GM12875 (cell line): ENCODE data around the gene GRXCR2.
"Not testable (repeated sequence)": the region's sequence is repeated elsewhere in the genome, so short reads cannot be mapped to it uniquely, and the experiment has no call there.

Source experiments
- H3K4me3 ChIP-seq: one replicate; pipeline ENCODE4 v1.5.1; 2011; ENCODE audit warnings: low read depth, low read length, control low read depth
- CTCF ChIP-seq: IDR thresholded peaks from 2 replicates; pipeline ENCODE4 v1.5.1; 2011; ENCODE audit warnings: low read depth, mild to moderate bottlenecking, control low read depth, inconsistent platforms, low read length, moderate library complexity, borderline replicate concordance; ENCODE audit not compliant: insufficient read depth

Gene GRXCR2

GRCh38 chr5:145848854-145849253 is 24.0 kb downstream of the GRXCR2 start:
- no peak overlapping the region for H3K4me3 ChIP-seq
- no peak for TF ChIP-seq CTCF

- TF ChIP-seq CTCF: no peak
These were observed 25.0 kb downstream of the GRXCR2 start for GRCh38 chr5:145847499-145848497.

GRCh38 chr5:145846081-145846480 is 26.7 kb downstream of the GRXCR2 start:
- H3K4me3 ChIP-seq: no peak overlapping the region
- no peak for TF ChIP-seq CTCF

More at GRCh38 chr5:145847499-145848497, 25.0 kb downstream of the GRXCR2 start:
- no peak overlapping the region for H3K4me3 ChIP-seq

GRCh38 chr5:145841299-145841698 is 31.5 kb downstream of the GRXCR2 start:
- no peak for TF ChIP-seq CTCF
- no peak overlapping the region for H3K4me3 ChIP-seq

- H3K4me3 ChIP-seq: no peak overlapping the region
- TF ChIP-seq CTCF: no peak
These were observed 32.2 kb downstream of the GRXCR2 start for GRCh38 chr5:145840458-145841132.

- no peak for TF ChIP-seq CTCF
- no peak overlapping the region for H3K4me3 ChIP-seq
These were observed 34.5 kb downstream of the GRXCR2 start for GRCh38 chr5:145838276-145838675.

GRCh38 chr5:145836241-145836640 is 36.6 kb downstream of the GRXCR2 start:
- H3K4me3 ChIP-seq: not testable (repeated sequence)
